MM.1S (cell line): ENCODE results near the gene FOXK1.

Experiments
- DNase-seq: peaks from one replicate; pipeline ENCODE4 v3.0.0-alpha.2; 2015
- H2AFZ ChIP-seq: fragments of 300-600 bp; sonication (generic); 2 replicates; pipeline ENCODE4 v1.6.0; 2016; ENCODE audit warnings: antibody characterized with exemption, low read length
- H3F3A ChIP-seq: fragments of 300-600 bp; sonication (generic); 2 replicates; pipeline ENCODE4 v1.6.1; 2016; ENCODE audit warnings: mild to moderate bottlenecking, antibody characterized with exemption, low read length, moderate library complexity, mixed read lengths; ENCODE audit not compliant: insufficient read depth
- H3K27ac ChIP-seq: fragments of 300-600 bp; sonication (generic); 2 replicates; pipeline ENCODE4 v1.5.1; 2016; ENCODE audit warnings: mild to moderate bottlenecking, low read length
- H3K27me3 ChIP-seq: fragments of 300-600 bp; sonication (generic); replicated peaks from 2 replicates; pipeline ENCODE4 v1.6.0; 2016; ENCODE audit warnings: low read length; ENCODE audit not compliant: insufficient read depth
- H3K36me3 ChIP-seq: fragments of 300-600 bp; sonication (generic); replicated peaks from 2 replicates; pipeline ENCODE4 v1.6.1; 2016; ENCODE audit warnings: mild to moderate bottlenecking, low read length, mixed read lengths; ENCODE audit not compliant: insufficient read depth
- H3K4me1 ChIP-seq: fragments of 300-600 bp; sonication (generic); 2 replicates; pipeline ENCODE4 v1.6.1; 2016; ENCODE audit warnings: low read length, mixed read lengths
- H3K4me2 ChIP-seq: fragments of 300-600 bp; sonication (generic); 2 replicates; pipeline ENCODE4 v1.6.0; 2016; ENCODE audit warnings: low read depth, low read length
- H3K4me3 ChIP-seq: fragments of 300-600 bp; sonication (generic); 2 replicates; pipeline ENCODE4 v1.5.1; 2016; ENCODE audit warnings: low read length, mixed read lengths
- H3K79me2 ChIP-seq: fragments of 300-600 bp; sonication (generic); 2 replicates; pipeline ENCODE4 v1.6.1; 2016; ENCODE audit warnings: mixed run types, low read length, mixed read lengths
- H3K9ac ChIP-seq: fragments of 300-600 bp; sonication (generic); 2 replicates; pipeline ENCODE4 v1.6.1; 2016; ENCODE audit warnings: low read length, mixed read lengths
- H3K9me2 ChIP-seq: fragments of 300-600 bp; sonication (generic); replicated peaks from 2 replicates; pipeline ENCODE4 v1.6.1; 2016; ENCODE audit warnings: mild to moderate bottlenecking, low read length, mixed read lengths; ENCODE audit not compliant: insufficient read depth
- H3K9me3 ChIP-seq: fragments of 300-600 bp; sonication (generic); replicated peaks from 2 replicates; pipeline ENCODE4 v1.6.1; 2016; ENCODE audit warnings: mild to moderate bottlenecking, low read length, mixed read lengths; ENCODE audit not compliant: insufficient read depth
- H4K20me1 ChIP-seq: fragments of 300-600 bp; sonication (generic); 2 replicates; pipeline ENCODE4 v1.6.1; 2016; ENCODE audit warnings: mild to moderate bottlenecking, low read length, moderate library complexity, mixed read lengths; ENCODE audit not compliant: insufficient read depth
- EZH2 ChIP-seq: fragments of 300-600 bp; sonication (generic); optimal IDR thresholded peaks from 2 replicates; pipeline ENCODE3; 2017; ENCODE audit warnings: low read depth, mild to moderate bottlenecking, antibody characterized with exemption, low read length, mixed read lengths
- EZH2phosphoT487 ChIP-seq: fragments of 300-600 bp; sonication (generic); IDR thresholded peaks from 2 replicates; pipeline ENCODE4 v1.6.1; 2018; ENCODE audit warnings: antibody characterized with exemption, low read length
- TF ChIP-seq, protein P1 (sequence below): fragments of 300-600 bp; sonication (generic); IDR thresholded peaks from 2 replicates; pipeline ENCODE4 v1.5.1; 2016; ENCODE audit warnings: antibody characterized with exemption, low read length, mixed read lengths

Gene FOXK1

DNA sequence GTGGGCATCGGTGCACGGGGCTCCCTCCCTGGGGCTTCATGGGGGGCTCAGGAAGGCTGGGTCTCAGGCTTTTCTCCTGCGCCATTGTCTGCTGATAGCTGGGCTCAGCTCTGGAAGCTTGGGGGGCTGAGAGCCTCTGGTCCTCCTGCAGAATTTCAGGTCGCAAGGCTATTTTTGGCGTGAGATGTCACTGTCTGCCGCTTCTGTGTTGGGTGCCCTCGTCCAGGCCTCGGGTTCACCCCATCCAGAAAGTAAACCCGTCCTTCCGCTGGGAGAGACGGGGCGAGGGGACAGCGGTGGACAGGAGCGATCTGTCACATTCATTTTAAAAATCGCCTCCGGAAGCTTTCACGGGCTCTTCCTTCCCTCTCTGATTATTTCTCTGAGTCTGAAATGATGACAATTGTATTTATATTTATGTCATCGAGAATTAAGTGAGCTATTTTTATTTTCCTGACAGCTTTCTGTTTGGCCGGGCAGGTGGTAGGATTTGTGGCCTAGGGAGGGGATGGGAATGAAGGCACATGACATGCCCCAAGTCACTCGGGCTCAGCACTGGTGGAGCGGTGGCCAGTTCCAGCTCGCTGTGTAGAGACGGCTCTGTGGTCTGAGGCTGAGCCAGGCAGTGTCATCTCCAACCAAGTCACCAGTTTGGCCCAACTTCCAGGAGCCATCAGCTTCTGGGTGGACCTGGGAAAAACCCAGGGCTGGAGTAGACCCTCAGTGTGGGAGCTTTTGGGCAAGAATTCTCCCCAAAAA, 52.7 kb downstream of the FOXK1 start:
- no peak overlapping the region for H3K27ac ChIP-seq
- no peak overlapping the region for H3K4me2 ChIP-seq
- H3K9me2 ChIP-seq, result no peaks in the 10 kb centered on the region
- no peaks in the 10 kb centered on the region for H3K27me3 ChIP-seq
- no peaks in the 10 kb centered on the region for H3K9me3 ChIP-seq
- TF ChIP-seq EZH2 (no peak), EZH2phosphoT487 (no peak)
- TF ChIP-seq, protein P1, sequence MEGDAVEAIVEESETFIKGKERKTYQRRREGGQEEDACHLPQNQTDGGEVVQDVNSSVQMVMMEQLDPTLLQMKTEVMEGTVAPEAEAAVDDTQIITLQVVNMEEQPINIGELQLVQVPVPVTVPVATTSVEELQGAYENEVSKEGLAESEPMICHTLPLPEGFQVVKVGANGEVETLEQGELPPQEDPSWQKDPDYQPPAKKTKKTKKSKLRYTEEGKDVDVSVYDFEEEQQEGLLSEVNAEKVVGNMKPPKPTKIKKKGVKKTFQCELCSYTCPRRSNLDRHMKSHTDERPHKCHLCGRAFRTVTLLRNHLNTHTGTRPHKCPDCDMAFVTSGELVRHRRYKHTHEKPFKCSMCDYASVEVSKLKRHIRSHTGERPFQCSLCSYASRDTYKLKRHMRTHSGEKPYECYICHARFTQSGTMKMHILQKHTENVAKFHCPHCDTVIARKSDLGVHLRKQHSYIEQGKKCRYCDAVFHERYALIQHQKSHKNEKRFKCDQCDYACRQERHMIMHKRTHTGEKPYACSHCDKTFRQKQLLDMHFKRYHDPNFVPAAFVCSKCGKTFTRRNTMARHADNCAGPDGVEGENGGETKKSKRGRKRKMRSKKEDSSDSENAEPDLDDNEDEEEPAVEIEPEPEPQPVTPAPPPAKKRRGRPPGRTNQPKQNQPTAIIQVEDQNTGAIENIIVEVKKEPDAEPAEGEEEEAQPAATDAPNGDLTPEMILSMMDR, result no peak
- H3K4me3 ChIP-seq, result no peak overlapping the region
- H3K79me2 ChIP-seq, result peaks cover 77% of the 10 kb centered on the region
- peaks cover 16% of the 10 kb centered on the region for H3F3A ChIP-seq
- no peak overlapping the region for H2AFZ ChIP-seq
- DNase-seq, result no peak
- H3K9ac ChIP-seq, result no peak overlapping the region
- no peaks in the 10 kb centered on the region for H3K36me3 ChIP-seq
- no peaks in the 10 kb centered on the region for H3K4me1 ChIP-seq
- no peaks in the 10 kb centered on the region for H4K20me1 ChIP-seq

DNA sequence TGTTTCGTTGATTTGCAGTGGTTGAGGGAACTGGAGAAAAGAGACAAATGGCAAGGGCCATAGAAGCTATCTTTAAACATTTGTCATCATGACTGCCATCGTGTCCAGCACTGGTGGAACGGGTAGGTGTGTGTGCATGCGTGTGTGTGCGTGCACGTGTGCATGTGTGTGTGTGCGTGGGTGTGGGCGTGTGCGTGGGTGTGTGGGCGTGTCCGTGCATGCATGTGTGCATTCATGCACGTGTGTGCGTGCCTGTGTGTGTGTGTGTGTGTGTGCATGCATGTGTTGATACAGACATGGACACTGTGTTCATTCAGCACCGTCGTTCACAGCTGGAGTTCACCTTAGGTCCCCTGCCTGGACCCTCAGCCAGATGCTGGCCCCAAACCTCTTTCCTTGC, 55.2 kb downstream of the FOXK1 start:
- TF ChIP-seq EZH2 (no peak), EZH2phosphoT487 (no peak)
- TF ChIP-seq, protein P1, result no peak
- no peak for DNase-seq
- Histone ChIP-seq H2AFZ (no peak overlapping the region), H3F3A (peaks cover 17% of the 10 kb centered on the region), H3K4me2 (no peak overlapping the region), H3K4me1 (no peaks in the 10 kb centered on the region), H3K27ac (no peak overlapping the region), H4K20me1 (no peaks in the 10 kb centered on the region), H3K4me3 (no peak overlapping the region), H3K27me3 (no peaks in the 10 kb centered on the region), H3K9me2 (no peaks in the 10 kb centered on the region), H3K9ac (no peak overlapping the region), H3K9me3 (no peaks in the 10 kb centered on the region), H3K79me2 (peaks cover 74% of the 10 kb centered on the region), H3K36me3 (no peaks in the 10 kb centered on the region)

DNA sequence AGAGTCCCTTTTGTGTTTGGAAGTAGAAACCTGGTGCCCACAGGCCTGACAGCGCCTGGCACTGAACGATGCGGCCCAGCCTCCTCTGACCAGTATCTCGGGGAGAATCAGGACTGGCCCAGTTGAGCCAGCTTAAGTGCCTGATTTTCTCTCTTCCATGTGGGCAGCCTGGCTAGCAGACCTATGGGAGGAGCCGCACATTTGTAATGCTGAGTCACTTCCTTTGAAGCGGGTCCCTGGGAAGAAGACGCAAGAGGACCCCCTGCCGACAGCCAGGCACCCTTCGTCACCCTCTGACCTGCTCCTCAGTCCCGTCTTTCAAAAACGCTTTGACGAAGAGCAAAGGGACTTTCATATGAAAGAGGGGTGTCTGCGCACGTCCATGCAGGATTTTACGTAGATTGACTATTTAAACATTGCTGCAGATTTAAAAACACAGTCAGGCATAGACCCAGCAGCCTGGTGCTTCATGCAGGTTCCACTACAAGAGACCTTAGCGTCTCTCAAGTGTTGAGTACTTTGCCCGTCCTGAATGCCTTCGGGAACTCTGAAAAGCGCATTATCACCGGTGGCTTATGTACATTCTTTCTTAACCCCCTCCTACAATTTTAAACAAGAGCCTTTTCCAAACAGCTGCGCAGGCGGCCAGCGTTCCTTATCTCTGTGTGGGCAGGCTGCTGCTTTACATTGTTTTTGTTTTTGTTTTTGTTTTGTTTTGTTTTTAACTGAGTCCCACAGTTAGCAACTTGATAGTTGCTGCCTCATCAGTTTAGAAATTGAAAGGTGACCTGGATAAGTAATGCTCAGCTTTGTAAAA, 56.8 kb downstream of the FOXK1 start:
- Histone ChIP-seq H3K9ac (peak overlapping the region; percentile 55), H3K4me3 (peak overlapping the region; percentile 37), H3K27me3 (no peaks in the 10 kb centered on the region), H3K4me2 (peak overlapping the region; percentile 71), H3K9me2 (no peaks in the 10 kb centered on the region), H3K27ac (peak overlapping the region; percentile 72), H3K4me1 (peaks cover 7% of the 10 kb centered on the region), H2AFZ (no peak overlapping the region), H3K79me2 (peaks cover 72% of the 10 kb centered on the region), H3K9me3 (no peaks in the 10 kb centered on the region), H3F3A (peaks cover 18% of the 10 kb centered on the region), H4K20me1 (no peaks in the 10 kb centered on the region), H3K36me3 (0 out of 2 replicates have a peak, but pooled peaks cover 2% of the 10 kb centered on the region)
- TF ChIP-seq EZH2 (no peak), EZH2phosphoT487 (no peak)
- TF ChIP-seq, protein P1, result no peak
- peak; percentile 29 for DNase-seq
